HG03108 (cell line): ENCODE results near the gene ICAM5.
"Not testable (repeated sequence)": the region's sequence is repeated elsewhere in the genome, so short reads cannot be mapped to it uniquely, and the experiment has no call there.

Experiments
- ATAC-seq: cut with Tn5 transposase; IDR thresholded peaks from one replicate; pipeline ENCODE4 v1.9.1; 2021; ENCODE audit warnings: moderate library complexity; ENCODE audit not compliant: unreplicated experiment

Gene ICAM5

GRCh38 chr19:10289836-10290356 lies at the start of gene ICAM5:
Gene ICAM5, plus strand, starts transcription at chr19:10289952. Its CDS starts 92 bp downstream, at chr19:10290044.
- no peak for ATAC-seq

GRCh38 chr19:10241826-10242449 lies 47.8 kb upstream of the ICAM5 start:
- not testable (repeated sequence) for ATAC-seq

GRCh38 chr19:10243606-10244005 lies 46.1 kb upstream of the ICAM5 start:
- no peak for ATAC-seq

GRCh38 chr19:10245189-10245939 lies 44.4 kb upstream of the ICAM5 start:
- no peak for ATAC-seq

GRCh38 chr19:10246511-10246910 lies 43.2 kb upstream of the ICAM5 start:
- no peak for ATAC-seq

- ATAC-seq = peak; percentile 79
Measured at GRCh38 chr19:10251792-10252694, 37.7 kb upstream of the ICAM5 start, which contains the start of gene MRPL4. Gene MRPL4, plus strand, starts transcription at chr19:10252214. Its CDS starts 40 bp downstream, at chr19:10252254.

- no peak for ATAC-seq
Measured at GRCh38 chr19:10252707-10253106, 37.0 kb upstream of the ICAM5 start.

GRCh38 chr19:10254244-10254643 lies 35.5 kb upstream of the ICAM5 start:
- ATAC-seq = no peak

- no peak for ATAC-seq
Measured at GRCh38 chr19:10255358-10255757, 34.4 kb upstream of the ICAM5 start.

GRCh38 chr19:10256551-10256950 lies 33.2 kb upstream of the ICAM5 start:
- ATAC-seq = no peak

- ATAC-seq = no peak
Measured at GRCh38 chr19:10256970-10257615, 32.7 kb upstream of the ICAM5 start.

GRCh38 chr19:10258080-10258710 lies 31.6 kb upstream of the ICAM5 start:
- no peak for ATAC-seq

- ATAC-seq = no peak
Measured at GRCh38 chr19:10259162-10259905, 30.4 kb upstream of the ICAM5 start.

GRCh38 chr19:10260141-10260584 lies 29.6 kb upstream of the ICAM5 start:
- no peak for ATAC-seq

- no peak for ATAC-seq
Measured at GRCh38 chr19:10262771-10263170, 27.0 kb upstream of the ICAM5 start.

- no peak for ATAC-seq
Measured at GRCh38 chr19:10266706-10267105, 23.0 kb upstream of the ICAM5 start.

- no peak for ATAC-seq
Measured at GRCh38 chr19:10268071-10268470, 21.7 kb upstream of the ICAM5 start.

- peak; percentile 35 for ATAC-seq
Measured at GRCh38 chr19:10269333-10270179, 20.2 kb upstream of the ICAM5 start.
